AG04450 (cell line): ENCODE results near the gene SLC1A4. TPM values are rescaled to one million over a fixed set of nuclear protein-coding genes. Genes with fewer than 3 reads are reported as not detected.

Experiments
- CTCF ChIA-PET: fragments of 300-600, 350-600 bp; formaldehyde crosslinking; extraction: SDS; loops from one replicate; lab custom pipeline; 2022; ENCODE audit warnings: antibody characterized with exemption, inconsistent platforms; lab: Charles Lee
- POLR2A ChIA-PET: fragments of 350-600 bp; formaldehyde crosslinking; extraction: SDS; loops from one replicate; lab custom pipeline; 2021; ENCODE audit warnings: antibody characterized with exemption, inconsistent platforms; lab: Yijun Ruan, JAX
- DNase-seq: peaks from one replicate; pipeline ENCODE4 v3.0.0-alpha.2; 2011; ENCODE audit warnings: low read depth, low spot score
- H3K27ac ChIP-seq: one replicate; pipeline ENCODE4 v1.5.1; 2012; ENCODE audit warnings: low read depth, low read length, control low read depth
- H3K27me3 ChIP-seq: one replicate; pipeline ENCODE4 v1.6.0; 2012; ENCODE audit warnings: low read length; ENCODE audit not compliant: control insufficient read depth, insufficient read depth
- H3K4me3 ChIP-seq: 2 replicates; pipeline ENCODE4 v1.5.1; 2011; ENCODE audit warnings: mild to moderate bottlenecking, low read depth, low read length, control low read depth
- H3K9me3 ChIP-seq: 2 replicates; pipeline ENCODE4 v1.5.1; 2012; ENCODE audit warnings: low read length; ENCODE audit not compliant: control insufficient read depth, insufficient read depth
- polyA plus RNA-seq: library from polyadenylated mRNA; depleted of rRNA; stranded (reverse); fragments of >200 nt; gene quantifications from 2 replicates; pipeline ENCODE4 v1.2.3, GENCODE V29; 2011
- TF ChIP-seq, protein P1 (sequence below): IDR thresholded peaks from 2 replicates; pipeline ENCODE4 v1.5.1; 2011; ENCODE audit warnings: low read depth, low read length, control low read depth, inconsistent platforms

SLC1A4 gene
- polyA plus RNA-seq, 1 experiment: 24.8 TPM

DNA sequence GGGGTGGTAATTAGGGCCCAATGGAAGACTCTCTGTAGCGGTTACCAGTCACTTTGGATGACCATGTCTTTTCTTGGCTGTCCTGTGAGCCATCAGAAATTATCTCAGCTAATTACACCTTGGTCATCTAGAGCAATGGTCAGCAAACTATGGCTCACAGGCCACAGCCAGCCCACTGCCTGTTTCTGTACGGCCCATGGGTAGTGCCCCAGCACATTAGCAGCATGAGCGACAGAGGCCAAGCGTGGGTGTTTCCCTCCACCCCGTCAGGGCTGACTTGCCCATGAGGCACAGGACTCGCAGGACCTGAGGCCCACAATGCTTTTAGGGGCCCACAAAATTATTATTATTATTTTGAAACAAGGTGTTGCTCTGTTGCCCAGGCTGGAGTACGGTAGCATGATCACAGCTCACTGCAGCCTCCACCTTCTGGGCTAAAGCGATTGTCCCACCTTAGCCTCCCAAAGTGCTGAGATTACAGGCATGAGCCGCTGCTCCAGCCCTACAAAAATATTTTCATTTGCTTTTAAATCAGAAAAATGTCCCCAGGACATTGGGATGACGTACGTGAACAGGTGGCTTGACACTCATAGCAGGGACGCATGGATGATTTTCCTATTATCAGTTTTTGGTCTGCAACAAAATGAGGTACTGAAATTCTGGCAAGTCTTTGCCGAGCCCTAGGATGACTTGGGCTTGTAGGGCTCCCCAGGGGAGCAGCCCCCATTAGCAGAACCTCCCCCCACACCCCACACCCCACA, 37.7 kb downstream of the SLC1A4 start:
- Histone ChIP-seq H3K9me3 (no peaks in the 10 kb centered on the region), H3K27ac (no peak overlapping the region), H3K27me3 (peaks cover 3% of the 10 kb centered on the region), H3K4me3 (no peak overlapping the region)
- ChIA-PET POLR2A (no interaction called here), CTCF (interaction anchor here (1.3 to 1.4 kb wide), 2 partner anchors 15 to 109 kb away, joined by 4 read pairs; no protein-coding TSS in a partner anchor)
- TF ChIP-seq, protein P1, sequence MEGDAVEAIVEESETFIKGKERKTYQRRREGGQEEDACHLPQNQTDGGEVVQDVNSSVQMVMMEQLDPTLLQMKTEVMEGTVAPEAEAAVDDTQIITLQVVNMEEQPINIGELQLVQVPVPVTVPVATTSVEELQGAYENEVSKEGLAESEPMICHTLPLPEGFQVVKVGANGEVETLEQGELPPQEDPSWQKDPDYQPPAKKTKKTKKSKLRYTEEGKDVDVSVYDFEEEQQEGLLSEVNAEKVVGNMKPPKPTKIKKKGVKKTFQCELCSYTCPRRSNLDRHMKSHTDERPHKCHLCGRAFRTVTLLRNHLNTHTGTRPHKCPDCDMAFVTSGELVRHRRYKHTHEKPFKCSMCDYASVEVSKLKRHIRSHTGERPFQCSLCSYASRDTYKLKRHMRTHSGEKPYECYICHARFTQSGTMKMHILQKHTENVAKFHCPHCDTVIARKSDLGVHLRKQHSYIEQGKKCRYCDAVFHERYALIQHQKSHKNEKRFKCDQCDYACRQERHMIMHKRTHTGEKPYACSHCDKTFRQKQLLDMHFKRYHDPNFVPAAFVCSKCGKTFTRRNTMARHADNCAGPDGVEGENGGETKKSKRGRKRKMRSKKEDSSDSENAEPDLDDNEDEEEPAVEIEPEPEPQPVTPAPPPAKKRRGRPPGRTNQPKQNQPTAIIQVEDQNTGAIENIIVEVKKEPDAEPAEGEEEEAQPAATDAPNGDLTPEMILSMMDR: no peak
- DNase-seq: no peak

DNA sequence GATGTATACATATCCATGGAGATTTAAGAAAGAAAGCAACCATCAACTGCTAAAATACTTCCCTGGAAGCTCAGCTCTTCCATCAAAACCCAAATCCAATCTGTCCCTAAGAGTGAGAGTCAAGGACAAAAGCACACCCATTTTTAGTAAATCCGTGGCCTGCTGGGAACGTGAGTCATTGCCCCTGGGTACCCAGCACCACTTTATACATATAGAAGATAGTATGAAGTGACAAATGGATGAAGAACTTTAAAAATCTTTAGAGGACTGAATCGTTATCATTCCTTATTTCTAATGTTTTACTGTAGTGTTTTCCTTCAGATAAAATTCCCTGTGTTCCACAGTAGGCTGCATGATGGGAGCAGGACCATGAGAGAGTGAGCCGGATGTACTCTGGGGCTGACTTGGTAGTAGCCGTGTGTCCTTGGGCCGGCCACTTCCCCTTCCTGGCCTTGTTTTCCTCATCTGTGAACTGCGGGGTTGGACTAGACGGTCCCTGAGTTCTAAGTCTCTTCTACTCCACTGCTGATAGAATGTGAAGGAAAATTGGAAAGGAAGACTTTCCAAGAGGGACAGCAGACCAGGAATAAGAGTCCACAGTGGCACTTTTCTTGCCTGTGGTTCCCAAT, 38.5 kb downstream of the SLC1A4 start:
- ChIA-PET CTCF (interaction anchor here (1.3 kb wide), 1 partner anchor 110 kb away, joined by 4 read pairs; no protein-coding TSS in a partner anchor), POLR2A (no interaction called here)
- H3K27me3 ChIP-seq: peaks cover 3% of the 10 kb centered on the region
- DNase-seq: no peak
- H3K4me3 ChIP-seq: no peak overlapping the region
- H3K27ac ChIP-seq: no peak overlapping the region
- TF ChIP-seq, protein P1: no peak
- no peaks in the 10 kb centered on the region for H3K9me3 ChIP-seq

DNA sequence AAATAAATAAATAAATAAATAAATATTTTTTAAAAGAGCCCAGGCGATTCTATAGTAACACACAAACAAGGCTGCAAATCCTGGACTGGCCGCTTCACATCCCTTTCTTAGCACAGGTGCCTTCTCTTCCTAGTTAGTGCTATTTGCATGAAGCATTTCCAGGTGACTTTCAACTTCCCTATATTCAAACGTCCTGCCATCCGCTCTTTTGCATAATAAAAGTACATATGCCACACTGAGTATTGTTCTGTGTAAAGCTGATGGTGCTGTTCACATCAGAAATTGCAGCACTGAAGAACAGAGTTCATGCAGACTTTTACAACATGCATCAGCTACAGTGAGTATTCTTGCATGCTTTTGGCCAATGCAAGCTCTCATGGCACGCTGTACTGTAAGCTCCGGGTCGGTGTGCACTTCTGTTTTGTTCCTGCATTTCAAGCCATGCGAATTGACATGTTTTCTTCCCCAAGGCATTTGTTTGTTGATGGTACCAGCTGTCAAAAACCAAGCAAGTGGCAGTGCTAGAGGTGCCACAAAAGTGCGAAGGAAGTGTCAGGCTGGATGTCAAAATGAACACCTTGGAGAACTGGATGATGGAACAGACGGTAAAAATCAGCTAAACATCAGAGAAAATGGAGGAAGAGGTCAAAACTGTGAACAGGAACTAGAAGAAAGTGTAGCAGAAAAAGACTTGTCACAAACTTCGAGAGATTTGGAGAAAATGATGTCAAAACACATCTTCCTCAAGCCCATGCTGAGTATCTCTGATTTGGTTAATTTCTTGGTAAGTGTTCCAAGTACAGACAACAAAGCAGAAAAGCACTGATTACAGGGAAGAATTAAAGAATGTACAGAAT, 41.5 kb downstream of the SLC1A4 start:
- ChIA-PET CTCF (no interaction called here), POLR2A (no interaction called here)
- DNase-seq: no peak
- Histone ChIP-seq H3K9me3 (no peaks in the 10 kb centered on the region), H3K27me3 (peaks cover 3% of the 10 kb centered on the region), H3K27ac (no peak overlapping the region), H3K4me3 (no peak overlapping the region)
- TF ChIP-seq, protein P1: no peak

DNA sequence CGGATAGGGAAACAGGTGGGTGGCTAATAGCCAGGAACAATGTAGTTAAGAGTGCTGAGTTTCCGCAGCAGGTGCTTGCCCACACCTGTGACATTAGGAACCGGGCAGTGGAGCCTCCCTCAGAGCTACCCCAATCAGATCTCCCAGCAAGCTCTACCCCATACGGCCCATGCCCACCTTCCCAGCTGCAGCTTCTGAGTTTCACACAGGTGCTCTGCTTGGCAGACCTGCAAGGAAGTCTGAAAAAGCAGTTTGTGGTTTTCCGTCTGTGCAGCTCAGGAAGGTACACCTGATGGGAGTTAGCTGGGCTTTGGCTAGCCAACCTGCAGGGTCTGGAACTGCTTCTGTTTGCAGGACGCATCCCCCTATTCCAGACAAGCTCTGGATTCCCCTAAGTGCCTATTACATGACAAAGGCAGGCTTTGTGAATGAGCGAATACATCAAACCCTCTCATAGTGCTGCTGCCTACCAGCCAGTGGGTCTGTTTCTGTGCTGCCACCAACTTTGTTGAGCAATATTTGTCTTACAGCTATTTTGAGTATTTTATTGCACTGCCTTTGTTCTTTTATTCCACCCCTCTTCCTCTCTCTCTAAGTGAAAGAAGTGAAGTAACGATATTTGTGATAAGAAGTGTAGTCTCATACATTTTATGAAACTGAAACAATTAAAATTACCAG, 42.3 kb downstream of the SLC1A4 start:
- POLR2A ChIA-PET: no interaction called here
- Histone ChIP-seq H3K9me3 (no peaks in the 10 kb centered on the region), H3K27ac (no peak overlapping the region), H3K4me3 (no peak overlapping the region), H3K27me3 (peaks cover 3% of the 10 kb centered on the region)
- DNase-seq: no peak
- CTCF ChIA-PET: interaction anchor here (4.8 kb wide), 1 partner anchor 114 kb away, joined by 61 read pairs; no protein-coding TSS in a partner anchor
- TF ChIP-seq, protein P1: no peak
